ENCODE data around the gene SLC16A12. TPM values are rescaled to one million over a fixed set of nuclear protein-coding genes. Genes with fewer than 3 reads are reported as not detected.
"Not testable (repeated sequence)": the region's sequence is repeated elsewhere in the genome, so short reads cannot be mapped to it uniquely, and the experiment has no call there.

The SLC16A12 gene
- total and polyA plus RNA-seq, 4 donors: 3.2 to 31.2 (median 8.0) TPM

DNA sequence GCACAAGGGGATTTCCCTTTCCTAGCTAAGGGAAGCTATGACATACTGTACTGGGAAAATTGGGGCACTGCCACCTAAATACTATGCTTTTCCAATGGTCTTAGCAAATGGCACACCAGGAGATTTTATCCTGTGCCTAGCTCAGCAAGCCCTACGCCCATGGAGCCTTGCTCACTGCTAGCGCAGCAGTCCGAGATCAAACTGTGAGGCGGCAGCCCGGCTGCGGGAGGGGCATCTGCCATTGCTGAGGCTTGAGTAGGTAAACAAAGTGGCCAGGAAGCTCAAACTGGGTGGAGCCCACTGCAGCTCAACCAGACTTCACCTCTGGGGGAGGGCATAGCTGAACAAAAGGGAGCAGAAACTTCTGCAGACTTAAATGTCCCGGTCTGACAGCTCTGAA is 90.6 kb downstream of the SLC16A12 start:
- H3K4me3 ChIP-seq (ENCODE audit: low read depth, low read length); H3K27ac ChIP-seq (ENCODE audit: low read depth, low read length); DNase-seq (ENCODE audit: low read depth in 4 of 6, low spot score in 6 of 6); H3K27me3 ChIP-seq (ENCODE audit: control insufficient read depth, insufficient read depth, low read length); H3K36me3 ChIP-seq (ENCODE audit: control insufficient read depth, insufficient read depth, low read length); H3K9me3 ChIP-seq (ENCODE audit: control insufficient read depth, insufficient read depth, low read length); H3K4me1 ChIP-seq (ENCODE audit: control insufficient read depth, insufficient read depth, low read length): not testable (repeated sequence)
- 94% methylated on average over 7 of the region's 7 CpGs for WGBS (ENCODE audit: insufficient coverage)

DNA sequence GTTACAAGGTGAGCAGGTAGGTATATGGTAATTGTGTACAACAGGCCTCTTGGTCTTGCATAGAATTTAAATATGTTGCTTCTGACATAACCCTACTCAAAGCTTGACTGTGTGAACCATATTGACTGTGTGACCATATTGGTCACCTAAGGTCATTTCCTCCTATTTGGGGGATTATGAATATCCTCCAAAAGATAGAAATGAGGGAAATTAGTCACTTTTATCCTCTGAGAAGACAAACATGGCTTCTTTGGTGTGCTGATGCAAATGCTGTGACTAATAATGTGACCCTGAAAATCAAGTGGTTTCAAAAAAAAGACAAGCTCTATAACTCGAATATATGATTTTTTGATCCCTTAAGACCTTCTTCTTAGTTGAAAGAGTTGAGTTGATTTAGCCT is 93.1 kb downstream of the SLC16A12 start:
- no peak overlapping the region for H3K4me3 ChIP-seq (ENCODE audit: low read depth, low read length)
- no peak for DNase-seq (ENCODE audit: low read depth in 4 of 6, low spot score in 6 of 6)
- no peak overlapping the region for H3K27ac ChIP-seq (ENCODE audit: low read depth, low read length)
- H3K9me3 ChIP-seq (ENCODE audit: control insufficient read depth, insufficient read depth, low read length): no peaks in the 10 kb centered on the region
- H3K36me3 ChIP-seq (ENCODE audit: control insufficient read depth, insufficient read depth, low read length): no peaks in the 10 kb centered on the region
- H3K27me3 ChIP-seq (ENCODE audit: control insufficient read depth, insufficient read depth, low read length): no peaks in the 10 kb centered on the region
- WGBS (ENCODE audit: insufficient coverage): no CpG with 5 or more reads among the region's 1 CpG
- H3K4me1 ChIP-seq (ENCODE audit: control insufficient read depth, insufficient read depth, low read length): no peaks in the 10 kb centered on the region

DNA sequence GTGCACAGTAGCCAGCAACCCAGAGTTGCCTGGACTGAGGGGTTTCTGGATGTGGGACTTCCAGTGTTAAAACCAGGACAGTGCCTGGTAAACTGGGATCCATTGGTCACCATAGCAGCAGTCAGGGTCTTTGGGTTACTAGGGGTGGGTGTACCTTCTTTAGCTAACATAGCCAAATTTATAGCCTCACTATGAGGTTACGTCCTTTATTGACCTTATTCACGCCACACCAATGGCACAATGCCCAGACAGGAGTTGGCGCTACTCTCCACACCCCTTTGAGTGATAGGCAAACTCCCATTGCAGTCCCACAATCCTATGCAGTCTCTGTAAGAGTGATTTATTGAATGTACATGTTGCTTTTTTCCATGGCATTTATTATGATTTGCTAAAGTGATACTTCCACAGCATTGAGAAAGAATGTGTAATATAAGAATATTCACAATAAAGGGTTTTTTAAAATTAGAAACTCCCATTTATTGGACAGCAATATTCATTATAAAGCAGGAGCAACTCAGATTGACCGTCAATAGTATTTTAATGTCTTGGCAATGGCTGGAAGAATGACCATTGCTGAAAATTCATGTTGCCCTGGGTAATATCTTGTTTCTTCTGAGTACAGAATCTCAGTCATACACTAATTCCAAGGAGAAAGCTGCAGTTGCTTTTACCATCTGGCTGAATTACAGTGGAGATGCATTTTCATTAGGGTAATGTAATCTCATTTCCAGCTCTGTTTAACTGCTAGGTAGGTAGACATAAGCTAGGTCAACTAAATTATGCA is 95.0 kb downstream of the SLC16A12 start:
- H3K4me3 ChIP-seq (ENCODE audit: low read depth, low read length): no peak overlapping the region
- H3K36me3 ChIP-seq (ENCODE audit: control insufficient read depth, insufficient read depth, low read length): no peaks in the 10 kb centered on the region
- H3K27me3 ChIP-seq (ENCODE audit: control insufficient read depth, insufficient read depth, low read length): no peaks in the 10 kb centered on the region
- H3K9me3 ChIP-seq (ENCODE audit: control insufficient read depth, insufficient read depth, low read length): no peaks in the 10 kb centered on the region
- no CpG with 5 or more reads among the region's 4 CpGs for WGBS (ENCODE audit: insufficient coverage)
- no peak overlapping the region for H3K27ac ChIP-seq (ENCODE audit: low read depth, low read length)
- peak in 2 of 6 donors; percentile 13 to 54 for DNase-seq (ENCODE audit: low read depth in 4 of 6, low spot score in 6 of 6)
- H3K4me1 ChIP-seq (ENCODE audit: control insufficient read depth, insufficient read depth, low read length): no peaks in the 10 kb centered on the region

DNA sequence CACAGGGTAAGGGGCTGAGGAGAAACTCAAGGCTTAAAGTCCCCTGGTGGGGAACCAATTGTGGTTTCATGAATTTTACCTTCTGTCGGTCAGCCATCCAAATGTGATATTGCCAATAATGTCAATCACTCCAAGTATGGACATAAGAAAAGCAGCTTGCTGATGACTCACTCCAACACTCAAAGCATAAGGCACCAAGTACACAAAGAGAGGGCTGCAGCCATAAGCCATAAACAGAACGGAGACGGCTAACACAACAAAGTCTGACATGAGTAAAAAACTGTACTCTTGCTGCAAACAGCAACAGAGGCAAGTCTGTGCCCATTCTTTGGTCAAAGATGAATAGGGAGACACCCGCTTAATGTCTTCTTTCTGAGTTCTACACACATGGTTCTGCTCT is 96.9 kb downstream of the SLC16A12 start:
- 80% methylated on average over 1 of the region's 4 CpGs for WGBS (ENCODE audit: insufficient coverage)
- DNase-seq (ENCODE audit: low read depth in 4 of 6, low spot score in 6 of 6): no peak
- Histone ChIP-seq H3K4me1 (ENCODE audit: control insufficient read depth, insufficient read depth, low read length) (no peaks in the 10 kb centered on the region), H3K27ac (ENCODE audit: low read depth, low read length) (no peak overlapping the region), H3K9me3 (ENCODE audit: control insufficient read depth, insufficient read depth, low read length) (no peaks in the 10 kb centered on the region), H3K27me3 (ENCODE audit: control insufficient read depth, insufficient read depth, low read length) (no peaks in the 10 kb centered on the region), H3K4me3 (ENCODE audit: low read depth, low read length) (no peak overlapping the region), H3K36me3 (ENCODE audit: control insufficient read depth, insufficient read depth, low read length) (no peaks in the 10 kb centered on the region)

DNA sequence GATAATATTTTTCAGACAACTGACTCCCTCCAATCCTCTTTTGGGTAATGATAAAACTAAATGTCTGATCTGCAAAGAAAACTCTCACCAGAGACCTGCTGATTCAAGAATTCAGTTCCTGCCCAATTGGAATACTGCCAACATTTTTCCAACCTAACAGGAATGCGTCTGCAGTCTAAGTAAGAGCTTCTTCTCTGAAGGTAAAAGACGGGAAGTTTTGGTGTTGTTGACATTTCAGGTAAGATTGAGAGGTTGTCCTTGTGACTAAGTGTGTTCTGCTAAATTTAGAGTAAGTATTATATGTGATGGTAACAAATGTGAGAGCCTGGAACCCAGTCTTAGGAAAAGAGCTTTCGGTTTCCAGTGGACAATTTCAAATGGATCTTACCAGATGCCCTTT is 103.4 kb downstream of the SLC16A12 start:
- Histone ChIP-seq H3K27ac (ENCODE audit: low read depth, low read length) (no peak overlapping the region), H3K4me3 (ENCODE audit: low read depth, low read length) (no peak overlapping the region), H3K36me3 (ENCODE audit: control insufficient read depth, insufficient read depth, low read length) (no peaks in the 10 kb centered on the region), H3K27me3 (ENCODE audit: control insufficient read depth, insufficient read depth, low read length) (no peaks in the 10 kb centered on the region), H3K4me1 (ENCODE audit: control insufficient read depth, insufficient read depth, low read length) (no peaks in the 10 kb centered on the region), H3K9me3 (ENCODE audit: control insufficient read depth, insufficient read depth, low read length) (no peaks in the 10 kb centered on the region)
- DNase-seq (ENCODE audit: low read depth in 4 of 6, low spot score in 6 of 6): peak in 2 of 6 donors; percentile 31 to 59
- WGBS (ENCODE audit: insufficient coverage): 57% methylated on average over 1 of the region's 3 CpGs

DNA sequence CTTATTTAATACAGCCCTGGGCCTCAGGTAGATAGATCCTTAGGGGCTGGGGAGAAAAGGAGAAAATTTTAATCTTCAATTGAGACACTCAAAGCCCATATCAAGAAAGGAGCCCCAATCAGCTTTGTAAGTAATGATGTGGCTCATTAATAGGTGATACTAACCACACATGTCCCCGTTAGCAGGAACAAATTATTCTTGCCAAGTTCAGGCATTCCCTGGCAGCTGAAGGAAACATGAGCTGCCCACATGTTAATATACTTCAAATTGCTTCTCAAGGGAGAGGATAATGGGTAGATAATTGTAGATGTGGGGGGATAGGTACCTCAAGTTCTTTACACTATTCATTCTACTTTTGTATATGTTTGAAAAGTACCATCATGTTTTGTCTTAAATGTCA is 106.5 kb downstream of the SLC16A12 start:
- Histone ChIP-seq H3K4me1 (ENCODE audit: control insufficient read depth, insufficient read depth, low read length) (no peaks in the 10 kb centered on the region), H3K36me3 (ENCODE audit: control insufficient read depth, insufficient read depth, low read length) (no peaks in the 10 kb centered on the region), H3K27ac (ENCODE audit: low read depth, low read length) (no peak overlapping the region), H3K4me3 (ENCODE audit: low read depth, low read length) (no peak overlapping the region), H3K9me3 (ENCODE audit: control insufficient read depth, insufficient read depth, low read length) (no peaks in the 10 kb centered on the region), H3K27me3 (ENCODE audit: control insufficient read depth, insufficient read depth, low read length) (no peaks in the 10 kb centered on the region)
- no CpG with 5 or more reads among the region's 1 CpG for WGBS (ENCODE audit: insufficient coverage)
- DNase-seq (ENCODE audit: low read depth in 4 of 6, low spot score in 6 of 6): no peak

DNA sequence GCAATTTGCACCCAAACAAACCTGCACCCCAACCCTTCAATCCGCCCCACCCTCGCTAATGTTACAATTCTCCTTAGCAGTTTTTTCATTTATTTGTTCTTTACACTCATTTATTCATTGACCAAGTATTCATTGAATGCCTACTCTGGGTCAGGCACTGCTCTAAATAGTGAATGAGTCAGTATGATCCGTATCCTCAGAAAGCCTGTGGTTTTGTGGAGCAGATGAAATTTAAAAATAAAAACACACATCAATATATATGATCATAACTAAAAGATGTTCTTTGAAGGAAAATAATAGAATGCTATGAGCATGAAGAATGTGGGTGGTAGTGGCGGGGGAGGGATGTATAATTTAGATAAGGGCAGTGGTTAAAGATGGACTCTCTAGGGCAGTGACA is 107.8 kb downstream of the SLC16A12 start:
- no peak overlapping the region for H3K4me3 ChIP-seq (ENCODE audit: low read depth, low read length)
- H3K36me3 ChIP-seq (ENCODE audit: control insufficient read depth, insufficient read depth, low read length): no peaks in the 10 kb centered on the region
- H3K27me3 ChIP-seq (ENCODE audit: control insufficient read depth, insufficient read depth, low read length): no peaks in the 10 kb centered on the region
- no peaks in the 10 kb centered on the region for H3K9me3 ChIP-seq (ENCODE audit: control insufficient read depth, insufficient read depth, low read length)
- WGBS (ENCODE audit: insufficient coverage): no CpG with 5 or more reads among the region's 4 CpGs
- no peak for DNase-seq (ENCODE audit: low read depth in 4 of 6, low spot score in 6 of 6)
- no peaks in the 10 kb centered on the region for H3K4me1 ChIP-seq (ENCODE audit: control insufficient read depth, insufficient read depth, low read length)
- no peak overlapping the region for H3K27ac ChIP-seq (ENCODE audit: low read depth, low read length)

DNA sequence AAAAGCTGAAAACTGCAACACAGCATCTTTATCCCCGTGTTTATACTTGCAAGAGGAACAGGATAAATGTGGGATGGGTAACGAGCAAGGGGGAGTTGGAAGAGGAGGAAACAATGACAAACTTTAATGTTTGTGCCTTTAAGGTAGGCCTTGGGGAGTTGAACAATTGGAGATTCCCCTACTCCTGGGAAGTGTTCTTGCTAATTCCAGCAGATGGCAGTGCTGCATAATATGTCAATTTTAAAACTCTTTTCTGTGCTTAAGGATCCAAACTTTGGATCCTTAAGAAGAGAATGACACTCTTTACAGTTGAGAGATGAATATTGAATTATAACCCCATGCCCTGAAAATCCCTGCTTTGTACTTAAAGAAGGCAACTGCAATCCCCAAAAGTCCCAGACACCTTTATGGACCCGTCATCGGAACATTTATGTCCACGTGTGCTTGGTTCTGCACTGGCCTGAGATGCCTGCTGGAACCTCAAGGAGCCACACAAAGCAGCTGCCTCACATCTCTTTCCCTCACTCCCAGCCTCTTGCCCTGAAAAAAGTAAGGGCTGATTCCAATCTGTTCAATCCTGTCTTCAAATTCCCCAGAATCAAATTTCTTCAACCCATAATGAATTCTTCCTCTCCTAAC is 109.0 kb downstream of the SLC16A12 start:
- DNase-seq (ENCODE audit: low read depth in 4 of 6, low spot score in 6 of 6): peak; percentile 36 to 88 (median 46)

DNA sequence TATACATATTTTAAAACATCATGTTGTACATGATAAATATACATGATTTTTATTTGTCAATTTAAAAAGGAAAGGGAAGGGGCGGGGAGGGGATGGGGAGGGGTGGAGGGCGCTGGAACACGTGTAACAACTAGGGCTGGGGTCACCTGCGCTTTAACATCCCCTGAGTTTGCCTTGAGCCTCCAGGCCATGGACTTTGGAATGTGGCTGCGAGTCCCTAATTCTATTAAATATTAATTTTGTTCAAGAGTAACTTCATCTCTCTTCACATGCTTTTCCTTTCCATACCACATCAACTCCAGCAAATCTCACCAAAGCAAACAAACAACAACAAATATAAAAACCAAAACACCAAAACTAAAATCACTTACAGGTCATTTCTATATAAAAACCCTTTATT is 110.4 kb downstream of the SLC16A12 start:
- no peak overlapping the region for H3K27ac ChIP-seq (ENCODE audit: low read depth, low read length)
- no peak overlapping the region for H3K4me3 ChIP-seq (ENCODE audit: low read depth, low read length)
- H3K9me3 ChIP-seq (ENCODE audit: control insufficient read depth, insufficient read depth, low read length): no peaks in the 10 kb centered on the region
- no CpG with 5 or more reads among the region's 5 CpGs for WGBS (ENCODE audit: insufficient coverage)
- no peaks in the 10 kb centered on the region for H3K36me3 ChIP-seq (ENCODE audit: control insufficient read depth, insufficient read depth, low read length)
- H3K27me3 ChIP-seq (ENCODE audit: control insufficient read depth, insufficient read depth, low read length): no peaks in the 10 kb centered on the region
- no peak for DNase-seq (ENCODE audit: low read depth in 4 of 6, low spot score in 6 of 6)
- no peaks in the 10 kb centered on the region for H3K4me1 ChIP-seq (ENCODE audit: control insufficient read depth, insufficient read depth, low read length)

More for the DNA sequence above, 109.0 kb downstream of the SLC16A12 start:
- Histone ChIP-seq H3K4me1 (ENCODE audit: control insufficient read depth, insufficient read depth, low read length) (no peaks in the 10 kb centered on the region), H3K27ac (ENCODE audit: low read depth, low read length) (no peak overlapping the region), H3K4me3 (ENCODE audit: low read depth, low read length) (no peak overlapping the region), H3K36me3 (ENCODE audit: control insufficient read depth, insufficient read depth, low read length) (no peaks in the 10 kb centered on the region), H3K9me3 (ENCODE audit: control insufficient read depth, insufficient read depth, low read length) (no peaks in the 10 kb centered on the region), H3K27me3 (ENCODE audit: control insufficient read depth, insufficient read depth, low read length) (no peaks in the 10 kb centered on the region)
- 93% methylated on average over 3 of the region's 5 CpGs for WGBS (ENCODE audit: insufficient coverage)

DNA sequence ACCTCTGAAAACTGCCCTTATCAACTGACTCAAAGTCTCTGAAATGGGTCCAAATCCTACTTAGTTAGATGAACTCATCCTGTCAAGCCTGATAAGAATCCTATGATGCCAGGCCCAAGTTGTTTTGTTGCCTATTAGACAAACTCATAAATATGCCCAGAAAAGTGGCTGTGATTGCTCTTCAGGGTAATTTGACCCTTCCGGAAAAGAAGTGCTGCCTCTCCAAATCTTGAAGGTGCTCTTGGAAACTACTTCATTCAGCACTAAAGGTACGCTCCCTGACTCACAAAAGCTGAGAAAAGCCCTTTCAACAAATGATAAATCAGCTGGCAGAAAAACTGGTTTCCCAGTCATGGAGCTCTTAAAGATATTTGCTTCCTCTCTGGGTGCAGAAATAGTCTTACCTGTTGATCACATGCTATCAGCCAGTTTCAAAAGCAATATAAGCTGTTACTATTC is 114.3 kb downstream of the SLC16A12 start:
- no peak for DNase-seq (ENCODE audit: low read depth in 4 of 6, low spot score in 6 of 6)
- Histone ChIP-seq H3K27ac (ENCODE audit: low read depth, low read length) (no peak overlapping the region), H3K9me3 (ENCODE audit: control insufficient read depth, insufficient read depth, low read length) (no peaks in the 10 kb centered on the region), H3K27me3 (ENCODE audit: control insufficient read depth, insufficient read depth, low read length) (no peaks in the 10 kb centered on the region), H3K4me3 (ENCODE audit: low read depth, low read length) (no peak overlapping the region), H3K36me3 (ENCODE audit: control insufficient read depth, insufficient read depth, low read length) (no peaks in the 10 kb centered on the region), H3K4me1 (ENCODE audit: control insufficient read depth, insufficient read depth, low read length) (peaks cover 1% of the 10 kb centered on the region)
- WGBS (ENCODE audit: insufficient coverage): 81% methylated on average over 2 of the region's 2 CpGs
